GM23338 (cell line): ENCODE measurements around the gene FRMD3. TPM values are rescaled to one million over a fixed set of nuclear protein-coding genes. Genes with fewer than 3 reads are reported as not detected.

Source experiments
- ATAC-seq: fragments of 200-7000 bp; cut with Tn5 transposase; 3 replicates; pipeline ENCODE4 v1.9.1; 2020
- DNase-seq: peaks from one replicate; pipeline ENCODE4 v3.0.0-alpha.2; 2015; ENCODE audit warnings: low spot score
- H2AFZ ChIP-seq: fragments of 200-600 bp; sonication (generic); 2 replicates; pipeline ENCODE4 v1.8.0; 2016; ENCODE audit warnings: antibody characterized with exemption, mild to moderate bottlenecking, moderate library complexity
- H3F3A ChIP-seq: fragments of 200-600 bp; sonication (generic); replicated peaks from 2 replicates; pipeline ENCODE4 v1.8.0; 2017; ENCODE audit warnings: antibody characterized with exemption, mixed run types, low read depth
- H3K27ac ChIP-seq: fragments of 200-600 bp; sonication (generic); 2 replicates; pipeline ENCODE4 v1.6.1; 2016; ENCODE audit warnings: low read depth
- H3K27me3 ChIP-seq: fragments of 200-600 bp; sonication (generic); 2 replicates; pipeline ENCODE4 v1.8.0; 2016; ENCODE audit warnings: mild to moderate bottlenecking, mixed run types, moderate library complexity; ENCODE audit not compliant: insufficient read depth
- H3K36me3 ChIP-seq: fragments of 200-600 bp; sonication (generic); 2 replicates; pipeline ENCODE4 v1.8.0; 2016; ENCODE audit warnings: mild to moderate bottlenecking; ENCODE audit not compliant: insufficient read depth
- H3K4me1 ChIP-seq: fragments of 200-600 bp; sonication (generic); 2 replicates; pipeline ENCODE4 v1.8.0; 2016; ENCODE audit warnings: mild to moderate bottlenecking, moderate library complexity; ENCODE audit not compliant: insufficient read depth
- H3K4me2 ChIP-seq: fragments of 200-600 bp; sonication (generic); 2 replicates; pipeline ENCODE4 v1.7.1; 2017; ENCODE audit warnings: mixed run types
- H3K4me3 ChIP-seq: fragments of 200-600 bp; sonication (generic); 2 replicates; pipeline ENCODE4 v1.6.1; 2016; ENCODE audit warnings: mixed run types
- H3K79me2 ChIP-seq: fragments of 200-600 bp; sonication (generic); replicated peaks from 2 replicates; pipeline ENCODE4 v1.8.0; 2017; ENCODE audit warnings: mild to moderate bottlenecking; ENCODE audit not compliant: insufficient read depth
- H3K9me2 ChIP-seq: fragments of 200-600 bp; sonication (generic); 2 replicates; pipeline ENCODE4 v1.8.0; 2017; ENCODE audit not compliant: insufficient read depth
- H4K20me1 ChIP-seq: fragments of 200-600 bp; sonication (generic); replicated peaks from 2 replicates; pipeline ENCODE4 v1.8.0; 2017; ENCODE audit warnings: mild to moderate bottlenecking; ENCODE audit not compliant: insufficient read depth
- H3K27ac Mint-ChIP-seq: 2 replicates; pipeline ENCODE4 v1.8.0; 2020; ENCODE audit warnings: inconsistent platforms, mild to moderate bottlenecking, moderate library complexity, mixed read lengths
- H3K27me3 Mint-ChIP-seq: 3 replicates; pipeline ENCODE4 v1.8.0; 2022; ENCODE audit warnings: low read depth, mild to moderate bottlenecking, moderate library complexity, mixed read lengths, inconsistent platforms; ENCODE audit not compliant: insufficient read depth, poor library complexity
- H3K36me3 Mint-ChIP-seq: 3 replicates; pipeline ENCODE4 v1.8.0; 2021; ENCODE audit warnings: low read depth, mild to moderate bottlenecking, inconsistent platforms, moderate library complexity, mixed read lengths
- H3K4me1 Mint-ChIP-seq: 3 replicates; pipeline ENCODE4 v1.8.0; 2020; ENCODE audit warnings: mild to moderate bottlenecking, inconsistent platforms, mixed read lengths
- H3K4me3 Mint-ChIP-seq: 3 replicates; pipeline ENCODE4 v1.8.0; 2021; ENCODE audit warnings: moderate library complexity, mild to moderate bottlenecking, inconsistent platforms, mixed read lengths
- H3K9me3 Mint-ChIP-seq: 3 replicates; pipeline ENCODE4 v1.8.0; 2020; ENCODE audit warnings: moderate library complexity, mild to moderate bottlenecking, inconsistent platforms, mixed read lengths
- CREB1 ChIP-seq: fragments of 250-450 bp; sonication (Bioruptor Pico); IDR thresholded peaks from 2 replicates; pipeline ENCODE4 v1.5.0; 2020; ENCODE audit warnings: low read depth, mild to moderate bottlenecking, moderate library complexity
- CTCF ChIP-seq, 2 experiments: fragments of 200-600 bp in 1 of 2; sonication (generic) in 1 of 2; conservative IDR thresholded peaks; 2 replicates each; pipeline versions ENCODE4 v1.5.1 to v1.6.1; 2016 to 2017; ENCODE audit warnings: antibody characterized with exemption in 2 of 2, low read depth in 2 of 2, mild to moderate bottlenecking in 2 of 2, moderate library complexity in 1 of 2
- ETS1 ChIP-seq: IDR thresholded peaks from 2 replicates; pipeline ENCODE4 v1.6.1; 2016; ENCODE audit warnings: antibody characterized with exemption
- EZH2 ChIP-seq: fragments of 200-600 bp; sonication (generic); IDR thresholded peaks from one replicate; pipeline ENCODE4 v1.8.0; 2017; ENCODE audit warnings: antibody characterized with exemption, mild to moderate bottlenecking, low read depth; ENCODE audit not compliant: unreplicated experiment
- EZH2phosphoT487 ChIP-seq: fragments of 200-600 bp; sonication (generic); IDR thresholded peaks from one replicate; pipeline ENCODE4 v1.8.1; 2018; ENCODE audit warnings: antibody characterized with exemption; ENCODE audit not compliant: unreplicated experiment
- JUNB ChIP-seq: IDR thresholded peaks from one replicate; pipeline ENCODE4 v1.6.1; 2016; ENCODE audit warnings: antibody characterized with exemption; ENCODE audit not compliant: unreplicated experiment
- NANOG ChIP-seq: IDR thresholded peaks from 2 replicates; pipeline ENCODE4 v1.6.1; 2016; ENCODE audit warnings: antibody characterized with exemption, borderline replicate concordance
- POLR2AphosphoS5 ChIP-seq: IDR thresholded peaks from 2 replicates; pipeline ENCODE4 v1.6.1; 2016; ENCODE audit warnings: antibody characterized with exemption, low read depth
- REST ChIP-seq: IDR thresholded peaks from one replicate; pipeline ENCODE4 v1.6.1; 2018; ENCODE audit warnings: antibody characterized with exemption; ENCODE audit not compliant: unreplicated experiment
- STAT1 ChIP-seq: IDR thresholded peaks from one replicate; pipeline ENCODE4 v1.6.1; 2016; ENCODE audit warnings: antibody characterized with exemption; ENCODE audit not compliant: unreplicated experiment
- ZNF114 ChIP-seq: fragments of 250-450 bp; sonication (Bioruptor Pico); IDR thresholded peaks from 2 replicates; pipeline ENCODE4 v1.5.0; 2020; ENCODE audit warnings: mild to moderate bottlenecking, moderate library complexity
- ZNF331 ChIP-seq: fragments of 250-450 bp; sonication (Bioruptor Pico); IDR thresholded peaks from 2 replicates; pipeline ENCODE4 v1.5.0; 2020; ENCODE audit warnings: low read depth, mild to moderate bottlenecking, moderate library complexity
- ZNF462 ChIP-seq: fragments of 250-450 bp; sonication (Bioruptor Pico); IDR thresholded peaks from 2 replicates; pipeline ENCODE4 v1.5.0; 2020; ENCODE audit warnings: mild to moderate bottlenecking, moderate library complexity
- polyA plus RNA-seq: library from polyadenylated mRNA; unstranded; fragments of >200 nt; fragmentation: Nextera tagmentation; extraction: Ambion mirVana; gene quantifications from 2 replicates; pipeline ENCODE4 v1.2.1, GENCODE V29; 2016
- total RNA-seq: library from RNA; depleted of rRNA; stranded (reverse); fragments of >200 nt; shearing (Covaris generic); gene quantifications from 2 replicates; pipeline ENCODE4 v1.2.3, GENCODE V29; 2014

The FRMD3 gene
- total and polyA plus RNA-seq, 2 experiments from 2014 or later, result 0.47 to 1.2 TPM

GRCh38 chr9:83491995-83492394, 46.2 kb downstream of the FRMD3 start:
- H3K79me2 ChIP-seq, result no peaks in the 10 kb centered on the region
- no peak for ATAC-seq
- no peaks in the 10 kb centered on the region for H3K27me3 ChIP-seq
- H3K4me3 Mint-ChIP-seq, result no peak overlapping the region
- H3K9me2 ChIP-seq, result no peaks in the 10 kb centered on the region
- no peak overlapping the region for H3K4me2 ChIP-seq
- H3K27ac ChIP-seq, result no peak overlapping the region
- no peak overlapping the region for H2AFZ ChIP-seq
- no peaks in the 10 kb centered on the region for H3K27me3 Mint-ChIP-seq
- no peak overlapping the region for H3K27ac Mint-ChIP-seq
- no peaks in the 10 kb centered on the region for H3K4me1 Mint-ChIP-seq
- no peaks in the 10 kb centered on the region for H3K4me1 ChIP-seq
- H3F3A ChIP-seq, result no peaks in the 10 kb centered on the region
- no peaks in the 10 kb centered on the region for H3K9me3 Mint-ChIP-seq
- TF ChIP-seq STAT1 (no peak), EZH2phosphoT487 (no peak), ETS1 (no peak), ZNF331 (CRISPR knock-in tag) (no peak), REST (no peak), JUNB (no peak), POLR2AphosphoS5 (no peak), NANOG (no peak), CTCF (conservative IDR thresholded peaks at IDR 0.05; ENCODE audit: low read depth in 2 of 2) (no peak), ZNF462 (no peak), EZH2 (no peak), ZNF114 (no peak), CREB1 (CRISPR knock-in tag) (no peak)
- H3K4me3 ChIP-seq, result no peak overlapping the region
- H3K36me3 Mint-ChIP-seq, result no peaks in the 10 kb centered on the region
- no peaks in the 10 kb centered on the region for H3K36me3 ChIP-seq
- no peaks in the 10 kb centered on the region for H4K20me1 ChIP-seq
- DNase-seq, result no peak
